Activated T-cell treated with anti-CD3 and anti-CD28 coated beads, Interleukin-2, amount 50 U/mL, for 4 hours (primary cell): ENCODE measurements around the gene MCOLN1. TPM values are rescaled to one million over a fixed set of nuclear protein-coding genes. Genes with fewer than 3 reads are reported as not detected.

Experiments used
- ATAC-seq, 2 donors: fragments of 200-7000 bp; cut with Tn5 transposase; one replicate each; pipeline ENCODE4 v1.10.0; 2021
- DNase-seq: peaks from one replicate; pipeline ENCODE4 v3.0.0-alpha.2; 2020
- H3K27me3 Mint-ChIP-seq: one replicate; pipeline ENCODE4 v1.8.0; 2021; ENCODE audit warnings: low read depth, mixed read lengths
- H3K36me3 Mint-ChIP-seq: one replicate; pipeline ENCODE4 v1.8.0; 2022; ENCODE audit warnings: mixed read lengths; ENCODE audit not compliant: insufficient read depth
- H3K4me1 Mint-ChIP-seq: one replicate; pipeline ENCODE4 v1.8.0; 2021; ENCODE audit warnings: low read depth, mixed read lengths
- H3K4me3 Mint-ChIP-seq: one replicate; pipeline ENCODE4 v1.8.0; 2021; ENCODE audit warnings: mild to moderate bottlenecking, moderate library complexity, mixed read lengths
- H3K9me3 Mint-ChIP-seq: one replicate; pipeline ENCODE4 v1.8.0; 2021; ENCODE audit warnings: mixed read lengths
- total RNA-seq, 3 donors: library from RNA; stranded (reverse); gene quantifications; one replicate each; pipeline ENCODE4 v1.2.1, GENCODE V29; 2021

Gene MCOLN1
- total RNA-seq, 3 donors from 2014 or later = 20.5 to 27.4 (median 22.6) TPM

- H3K4me1 Mint-ChIP-seq = no peaks in the 10 kb centered on the region
- DNase-seq (no peak), ATAC-seq (no peak)
- peaks cover 6% of the 10 kb centered on the region for H3K27me3 Mint-ChIP-seq
- H3K36me3 Mint-ChIP-seq = no peaks in the 10 kb centered on the region
- no peaks in the 10 kb centered on the region for H3K9me3 Mint-ChIP-seq
- H3K4me3 Mint-ChIP-seq = no peak overlapping the region
Measured at GRCh38 chr19:7582446-7582845, 60.0 kb downstream of the MCOLN1 start.

Other genes with a start within 250 kb of the MCOLN1 start
- gene INSR, start 228.2 kb upstream of the MCOLN1 start, total RNA-seq = 1 to 10 TPM; 1.3 to 2.3 (median 1.6) TPM
- gene ARHGEF18, start 173.7 kb upstream of the MCOLN1 start, total RNA-seq = 10 to 100 TPM; 33.2 to 38.6 (median 35.4) TPM
- gene PEX11G, start 33.6 kb upstream of the MCOLN1 start, total RNA-seq = 1 to 10 TPM in 1 of 3 donors, under 1 TPM in 2; 0.76 to 1.1 (median 0.90) TPM
- 1 to 10 TPM; 4.8 to 5.6 (median 5.1) TPM for gene ZNF358, start 6.5 kb upstream of the MCOLN1 start, total RNA-seq
- 100 to 1,000 TPM; 106 to 121 (median 107) TPM for gene PNPLA6, start 13.1 kb downstream of the MCOLN1 start, total RNA-seq
- under 1 TPM; 0.34 to 0.38 (median 0.38) TPM for gene CAMSAP3, start 73.2 kb downstream of the MCOLN1 start, total RNA-seq
- 10 to 100 TPM; 64.6 to 76.1 (median 67.2) TPM for gene XAB2, start 106.9 kb downstream of the MCOLN1 start, total RNA-seq
- gene PET100, start 107.2 kb downstream of the MCOLN1 start, total RNA-seq = 100 to 1,000 TPM; 107 to 132 (median 128) TPM
- under 1 TPM in 1 of 3 donors, not detected in 2; 0.37 TPM for gene PCP2, start 111.1 kb downstream of the MCOLN1 start, total RNA-seq
- gene STXBP2, start 114.5 kb downstream of the MCOLN1 start, total RNA-seq = 100 to 1,000 TPM; 113 to 119 (median 114) TPM
- gene RETN, start 146.4 kb downstream of the MCOLN1 start, total RNA-seq = not detected
- gene MCEMP1, start 154.5 kb downstream of the MCOLN1 start, total RNA-seq = not detected
- 100 to 1,000 TPM in 1 of 3 donors, 10 to 100 TPM in 2; 81.3 to 112 (median 89.8) TPM for gene TRAPPC5, start 158.2 kb downstream of the MCOLN1 start, total RNA-seq
- 10 to 100 TPM in 2 of 3 donors, 1 to 10 TPM in 1; 6.9 to 52.7 (median 20.5) TPM for gene FCER2, start 179.5 kb downstream of the MCOLN1 start, total RNA-seq
- not detected for gene CLEC4G, start 209.5 kb downstream of the MCOLN1 start, total RNA-seq
- gene CD209, start 224.9 kb downstream of the MCOLN1 start, total RNA-seq = not detected
- not detected for gene CLEC4M, start 240.6 kb downstream of the MCOLN1 start, total RNA-seq